HepG2 (cell line): ENCODE measurements around the gene SNRNP25. TPM values are rescaled to one million over a fixed set of nuclear protein-coding genes. Genes with fewer than 3 reads are reported as not detected.
A peak's percentile ranks its signal among the peaks of the same experiment; 100 is the strongest.

Experiments used
- PHB2 ChIP-seq: fragments of 450-650 bp; IDR thresholded peaks from 2 replicates; pipeline ENCODE4 v1.6.1; 2018; ENCODE audit not compliant: partially characterized antibody
- SRY ChIP-seq: sonication (generic); formaldehyde crosslinking; IDR thresholded peaks from 2 replicates; pipeline ENCODE4 v1.8.0; 2022; ENCODE audit warnings: mild to moderate bottlenecking, missing genetic modification reagents
- ZBTB3 ChIP-seq: sonication (generic); formaldehyde crosslinking; IDR thresholded peaks from 2 replicates; pipeline ENCODE4 v1.4.0; 2020; ENCODE audit warnings: low read depth, mild to moderate bottlenecking, moderate library complexity, missing genetic modification reagents, borderline replicate concordance
- ZFP91 ChIP-seq: sonication (generic); formaldehyde crosslinking; IDR thresholded peaks from 2 replicates; pipeline ENCODE4 v1.9.0; 2022; ENCODE audit warnings: missing genetic modification reagents, mild to moderate bottlenecking, borderline replicate concordance
- ZNF251 ChIP-seq: sonication (generic); formaldehyde crosslinking; IDR thresholded peaks from 2 replicates; pipeline ENCODE4 v1.9.0; 2021; ENCODE audit warnings: mild to moderate bottlenecking, missing genetic modification reagents
- ZNF276 ChIP-seq: sonication (generic); formaldehyde crosslinking; IDR thresholded peaks from 2 replicates; pipeline ENCODE4 v1.4.0; 2020; ENCODE audit warnings: mild to moderate bottlenecking, low read depth, missing genetic modification reagents
- ZNF407 ChIP-seq: sonication (generic); formaldehyde crosslinking; IDR thresholded peaks from one replicate; pipeline ENCODE4 v1.5.1; 2020; ENCODE audit warnings: mild to moderate bottlenecking, missing genetic modification reagents; ENCODE audit errors: not compliant biosample characterization
- ZNF512B ChIP-seq: sonication (generic); formaldehyde crosslinking; IDR thresholded peaks from 2 replicates; pipeline ENCODE4 v1.5.1; 2020; ENCODE audit warnings: missing genetic modification reagents, mild to moderate bottlenecking, borderline replicate concordance
- ZNF776 ChIP-seq: sonication (generic); formaldehyde crosslinking; IDR thresholded peaks from 2 replicates; pipeline ENCODE4 v1.4.0; 2020; ENCODE audit warnings: mild to moderate bottlenecking, missing genetic modification reagents
- ZNF800 ChIP-seq: sonication (generic); formaldehyde crosslinking; IDR thresholded peaks from 2 replicates; pipeline ENCODE4 v1.4.0; 2020; ENCODE audit warnings: missing genetic modification reagents
- ZNF879 ChIP-seq: sonication (generic); formaldehyde crosslinking; IDR thresholded peaks from 2 replicates; pipeline ENCODE4 v1.8.1; 2023; ENCODE audit warnings: missing genetic modification reagents
- polyA plus RNA-seq, 8 experiments: library from polyadenylated mRNA; depleted of rRNA in 3 of 8; stranded (reverse) in 7 of 8; unstranded in 1 of 8; fragments of >200 nt; fragmentation: Illumina TruSeq in 4 of 8; extraction: Trizol in 4 of 8; gene quantifications; 2 replicates each; pipeline versions ENCODE4 v1.2.1 to v1.2.3, GENCODE V29; 2011 to 2016; ENCODE audit warnings: low read depth in 4 of 8, missing spikeins in 1 of 8, mixed read lengths in 1 of 8; ENCODE audit not compliant: insufficient read depth in 1 of 8
- total RNA-seq, 5 experiments: library from RNA; depleted of rRNA; stranded (reverse); fragments of >200 nt; fragmentation: Illumina TruSeq; extraction: Trizol; gene quantifications; 2 replicates each; pipeline ENCODE4 v1.2.3, GENCODE V29; 2016; ENCODE audit warnings: low read depth in 1 of 5

SNRNP25 gene
- total and polyA plus RNA-seq, 2 of the 13 experiments (the other 11 are each of a cell fraction or from before 2014, with no cell fraction given), result 34.1 to 97.4 TPM

- no peak for TF ChIP-seq ZNF407 (CRISPR knock-in tag)
- no peak for TF ChIP-seq ZNF251
- TF ChIP-seq ZFP91 (CRISPR knock-in tag), result 0 out of 2 replicates have a peak, but pooled peaks have one; percentile 26
- TF ChIP-seq ZNF776, result 0 out of 2 replicates have a peak, but pooled peaks have one; percentile 16
- no peak for TF ChIP-seq ZNF276
- no peak for TF ChIP-seq ZBTB3 (CRISPR knock-in tag)
- 0 out of 2 replicates have a peak, but pooled peaks have one; percentile 31 for TF ChIP-seq ZNF879 (CRISPR knock-in tag)
- no peak for TF ChIP-seq ZNF512B
- TF ChIP-seq PHB2, result no peak
- TF ChIP-seq ZNF800, result no peak
- 0 out of 2 replicates have a peak, but pooled peaks have one; percentile 4 for TF ChIP-seq SRY (CRISPR knock-in tag)
These were observed 23.7 kb downstream of the SNRNP25 start (continued) for GRCh38 chr16:77273-77806.
